HUES64 (cell line): ENCODE data around the gene RNF39.
"Not testable (repeated sequence)": the region's sequence is repeated elsewhere in the genome, so short reads cannot be mapped to it uniquely, and the experiment has no call there.

Experiments
- H3K27ac ChIP-seq: 2 replicates; pipeline ENCODE4 v1.7.0; 2013; ENCODE audit warnings: low read depth, low read length, inconsistent platforms
- H3K27me3 ChIP-seq: 2 replicates; pipeline ENCODE4 v1.6.1; 2013; ENCODE audit warnings: mild to moderate bottlenecking, low read length; ENCODE audit not compliant: insufficient read depth
- H3K36me3 ChIP-seq: 2 replicates; pipeline ENCODE4 v1.6.1; 2013; ENCODE audit warnings: mild to moderate bottlenecking, low read length; ENCODE audit not compliant: insufficient read depth
- H3K4me1 ChIP-seq: 2 replicates; pipeline ENCODE4 v1.6.1; 2013; ENCODE audit warnings: mild to moderate bottlenecking, low read length, moderate library complexity; ENCODE audit not compliant: insufficient read depth
- H3K4me3 ChIP-seq: 2 replicates; pipeline ENCODE4 v1.5.1; 2013; ENCODE audit warnings: mild to moderate bottlenecking, low read length, moderate library complexity
- H3K9ac ChIP-seq: 2 replicates; pipeline ENCODE4 v1.6.1; 2013; ENCODE audit warnings: mild to moderate bottlenecking, low read depth, low read length
- H3K9me3 ChIP-seq: 2 replicates; pipeline ENCODE4 v1.6.1; 2013; ENCODE audit warnings: low read depth, low read length; ENCODE audit not compliant: insufficient read depth
- WGBS: fragments of 150-250, 120-280 bp; methylation state at CpG from one replicate; pipeline ENCODE4 v1.1.7; 2013; ENCODE audit warnings: missing lambda C conversion rate; 5-methylcytosine and 5-hydroxymethylcytosine counted together

The RNF39 gene

DNA sequence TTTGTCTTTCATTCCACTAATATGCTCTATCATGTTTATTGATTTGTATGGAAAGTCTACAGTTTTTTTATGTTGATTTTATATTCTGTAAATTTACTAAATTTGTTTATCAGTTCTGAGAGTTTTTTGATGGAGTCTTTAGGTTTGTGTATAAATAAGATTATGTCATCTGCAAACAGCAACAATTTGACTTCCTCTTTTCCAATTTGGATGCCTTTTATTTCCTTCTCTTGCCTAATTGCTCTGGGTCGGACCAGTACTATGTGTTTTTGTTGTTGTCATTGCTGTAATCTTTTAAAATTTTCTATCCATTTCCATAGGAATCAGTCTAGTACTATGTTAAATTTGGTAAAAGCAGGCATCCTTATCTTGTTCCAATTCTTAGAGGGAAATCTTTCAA is 46.0 kb downstream of the RNF39 start:
- H3K9me3 ChIP-seq: no peaks in the 10 kb centered on the region
- no peak overlapping the region for H3K4me3 ChIP-seq
- no peaks in the 10 kb centered on the region for H3K27me3 ChIP-seq
- no peaks in the 10 kb centered on the region for H3K36me3 ChIP-seq
- H3K9ac ChIP-seq: no peak overlapping the region
- H3K27ac ChIP-seq: no peak overlapping the region
- no CpG with 5 or more reads among the region's 1 CpG for WGBS
- H3K4me1 ChIP-seq: no peaks in the 10 kb centered on the region

DNA sequence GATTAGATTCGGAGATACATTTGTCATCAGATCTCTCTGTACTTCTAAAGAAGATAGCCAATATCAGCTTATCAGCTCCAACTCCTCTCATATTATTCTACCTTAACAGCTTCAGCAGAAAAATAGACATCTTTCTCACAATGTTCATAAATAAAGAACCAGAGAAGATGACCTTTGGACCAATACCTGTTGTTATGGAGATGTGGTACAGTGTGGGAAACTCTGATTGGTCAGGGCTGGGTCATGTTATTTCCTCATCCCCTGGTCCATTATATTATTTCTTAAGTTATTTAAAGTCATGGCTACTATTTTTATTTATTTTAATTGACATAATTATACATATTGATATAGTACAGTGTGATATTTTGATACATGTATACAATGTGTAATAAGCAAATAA is 50.4 kb downstream of the RNF39 start:
- 100% methylated on average over 1 of the region's 1 CpG for WGBS
- no peak overlapping the region for H3K27ac ChIP-seq
- no peak overlapping the region for H3K4me3 ChIP-seq
- H3K4me1 ChIP-seq: no peaks in the 10 kb centered on the region
- H3K36me3 ChIP-seq: no peaks in the 10 kb centered on the region
- no peaks in the 10 kb centered on the region for H3K27me3 ChIP-seq
- no peaks in the 10 kb centered on the region for H3K9me3 ChIP-seq
- no peak overlapping the region for H3K9ac ChIP-seq

DNA sequence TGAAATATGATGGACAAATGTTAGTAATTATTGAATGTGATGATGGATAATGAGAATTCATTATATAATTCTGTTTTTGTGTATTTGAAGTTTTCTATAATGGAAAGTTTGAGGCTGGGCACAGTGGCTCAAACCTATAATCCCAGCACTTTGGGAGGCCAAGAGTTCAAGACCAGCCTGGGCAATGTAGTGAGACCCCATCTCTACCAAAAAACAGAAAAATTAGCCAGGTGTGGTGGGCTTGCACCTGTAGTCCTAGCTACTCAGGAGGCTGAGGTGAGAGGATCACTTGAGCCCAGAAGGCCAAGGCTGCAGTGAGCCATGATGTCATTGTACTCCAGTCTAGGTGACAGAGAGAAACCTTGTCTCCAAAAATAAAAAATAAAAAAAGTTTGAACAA is 52.9 kb downstream of the RNF39 start:
- H3K36me3 ChIP-seq, H3K9ac ChIP-seq, H3K9me3 ChIP-seq, H3K4me3 ChIP-seq, H3K27ac ChIP-seq, H3K4me1 ChIP-seq, H3K27me3 ChIP-seq: not testable (repeated sequence)

DNA sequence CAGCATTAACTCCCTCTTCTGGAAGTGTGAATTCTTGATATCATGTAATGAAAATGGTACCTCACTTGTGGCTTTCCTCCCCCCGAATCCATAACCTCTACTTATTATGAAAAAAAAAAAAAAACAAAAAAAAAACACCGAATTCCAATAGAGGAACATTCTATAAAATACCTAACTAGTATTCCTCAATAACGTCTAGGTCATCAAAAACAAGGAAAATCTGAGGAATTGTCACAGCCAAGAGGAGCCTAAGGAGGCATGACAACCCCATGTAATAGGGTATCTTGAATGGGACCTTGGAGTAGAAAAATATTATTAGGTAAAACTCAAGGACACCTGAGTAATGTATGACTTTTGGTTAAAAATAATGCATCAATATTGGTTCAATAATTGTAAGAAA is 53.4 kb downstream of the RNF39 start:
- Histone ChIP-seq H3K9ac (no peak overlapping the region), H3K4me3 (no peak overlapping the region), H3K4me1 (no peaks in the 10 kb centered on the region), H3K27me3 (no peaks in the 10 kb centered on the region), H3K9me3 (no peaks in the 10 kb centered on the region), H3K27ac (no peak overlapping the region), H3K36me3 (no peaks in the 10 kb centered on the region)
- WGBS: 96% methylated on average over 2 of the region's 3 CpGs

DNA sequence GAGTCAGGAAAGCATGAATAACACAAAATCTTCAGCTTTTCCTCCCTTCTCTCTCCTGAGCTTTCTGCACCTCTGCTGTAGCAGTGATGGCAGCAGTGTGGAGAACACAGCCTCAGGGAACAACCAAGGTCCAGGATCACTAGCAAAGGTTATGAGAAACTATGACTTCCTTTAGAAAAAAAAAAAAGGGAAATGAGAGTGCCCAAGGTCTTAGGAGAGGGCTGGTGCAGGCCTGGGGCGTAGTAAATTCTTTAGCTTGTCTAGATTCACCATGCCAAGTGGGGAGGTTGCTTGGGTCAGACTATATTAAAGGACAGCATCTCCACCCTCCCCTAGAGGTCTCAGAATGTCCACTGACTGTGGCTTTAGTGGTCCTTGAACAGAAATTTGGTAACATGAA is 54.9 kb downstream of the RNF39 start:
- H3K36me3 ChIP-seq: no peaks in the 10 kb centered on the region
- 87% methylated on average over 1 of the region's 1 CpG for WGBS
- no peak overlapping the region for H3K27ac ChIP-seq
- no peaks in the 10 kb centered on the region for H3K4me1 ChIP-seq
- no peak overlapping the region for H3K4me3 ChIP-seq
- no peaks in the 10 kb centered on the region for H3K27me3 ChIP-seq
- H3K9ac ChIP-seq: no peak overlapping the region
- H3K9me3 ChIP-seq: no peaks in the 10 kb centered on the region
